Hepatocyte (in vitro differentiated cells): ENCODE measurements around the gene ADAMTSL4. TPM values are rescaled to one million over a fixed set of nuclear protein-coding genes. Genes with fewer than 3 reads are reported as not detected.

ENCODE experiments used
- DNase-seq: peaks from one replicate; pipeline ENCODE4 v3.0.0-alpha.2; 2016; ENCODE audit warnings: low spot score
- H2AFZ ChIP-seq: fragments of 200-600 bp; sonication (generic); 2 replicates; pipeline ENCODE4 v1.6.0; 2016; ENCODE audit warnings: antibody characterized with exemption, mild to moderate bottlenecking
- H3K27ac ChIP-seq: fragments of 200-600 bp; sonication (generic); 2 replicates; pipeline ENCODE4 v1.5.1; 2016; ENCODE audit warnings: mild to moderate bottlenecking
- H3K27me3 ChIP-seq: fragments of 200-600 bp; sonication (generic); 2 replicates; pipeline ENCODE4 v1.6.1; 2016
- H3K36me3 ChIP-seq: fragments of 200-600 bp; sonication (generic); replicated peaks from 2 replicates; pipeline ENCODE4 v1.5.1; 2016; ENCODE audit warnings: low read depth; ENCODE audit not compliant: insufficient read depth
- H3K4me1 ChIP-seq: fragments of 200-600 bp; sonication (generic); 2 replicates; pipeline ENCODE4 v1.5.1; 2016; ENCODE audit warnings: mild to moderate bottlenecking, moderate library complexity; ENCODE audit not compliant: insufficient read depth
- H3K4me2 ChIP-seq: fragments of 200-600 bp; sonication (generic); 2 replicates; pipeline ENCODE4 v1.6.0; 2016
- H3K4me3 ChIP-seq: fragments of 200-600 bp; sonication (generic); 2 replicates; pipeline ENCODE4 v1.5.1; 2016; ENCODE audit warnings: mild to moderate bottlenecking
- H3K79me2 ChIP-seq: fragments of 200-600 bp; sonication (generic); 2 replicates; pipeline ENCODE4 v1.6.0; 2017; ENCODE audit warnings: mild to moderate bottlenecking
- H3K9me2 ChIP-seq: fragments of 200-600 bp; sonication (generic); replicated peaks from 2 replicates; pipeline ENCODE4 v1.6.0; 2017; ENCODE audit warnings: mild to moderate bottlenecking; ENCODE audit not compliant: insufficient read depth
- H3K9me3 ChIP-seq: fragments of 200-600 bp; sonication (generic); 2 replicates; pipeline ENCODE4 v1.5.1; 2016; ENCODE audit warnings: low read depth, mild to moderate bottlenecking
- H4K20me1 ChIP-seq: fragments of 200-600 bp; sonication (generic); 2 replicates; pipeline ENCODE4 v1.6.0; 2016; ENCODE audit warnings: mild to moderate bottlenecking; ENCODE audit not compliant: insufficient read depth, poor library complexity, severe bottlenecking
- CTCF ChIP-seq: fragments of 200-600 bp; sonication (generic); IDR thresholded peaks from 2 replicates; pipeline ENCODE4 v1.5.1; 2016; ENCODE audit warnings: antibody characterized with exemption, mild to moderate bottlenecking; ENCODE audit not compliant: poor library complexity
- EZH2 ChIP-seq: fragments of 200-600 bp; sonication (generic); IDR thresholded peaks from 2 replicates; pipeline ENCODE4 v1.6.1; 2016; ENCODE audit warnings: antibody characterized with exemption, mild to moderate bottlenecking, borderline replicate concordance
- EZH2phosphoT487 ChIP-seq: fragments of 200-600 bp; sonication (generic); IDR thresholded peaks from one replicate; pipeline ENCODE4 v1.6.1; 2018; ENCODE audit warnings: antibody characterized with exemption, mild to moderate bottlenecking, low read depth, moderate library complexity; ENCODE audit not compliant: unreplicated experiment, severe bottlenecking
- WGBS: methylation state at CpG from one replicate; pipeline ENCODE4 v1.1.6; 2016; ENCODE audit warnings: low lambda C conversion rate; ENCODE audit errors: missing lambda C conversion rate; 5-methylcytosine and 5-hydroxymethylcytosine counted together
- polyA plus RNA-seq: library from polyadenylated mRNA; unstranded; fragments of >200 nt; fragmentation: Nextera tagmentation; extraction: Ambion mirVana; gene quantifications from 2 replicates; pipeline ENCODE4 v1.2.1, GENCODE V29; 2016
- total RNA-seq: library from RNA; depleted of rRNA; stranded (reverse); fragments of >200 nt; gene quantifications from 2 replicates; pipeline ENCODE4 v1.2.3, GENCODE V29; 2014

ADAMTSL4 gene
- total and polyA plus RNA-seq, 2 experiments from 2014 or later = 8.1 to 19.7 TPM

GRCh38 chr1:150553392-150554085 lies 4.3 kb downstream of the ADAMTSL4 start:
- Histone ChIP-seq H3K27ac (peak overlapping the region; percentile 82), H3K4me1 (peaks cover 23% of the 10 kb centered on the region), H2AFZ (no peak overlapping the region), H3K79me2 (peaks cover 6% of the 10 kb centered on the region), H3K27me3 (no peaks in the 10 kb centered on the region), H3K4me3 (no peak overlapping the region), H3K9me3 (no peaks in the 10 kb centered on the region), H3K9me2 (no peaks in the 10 kb centered on the region), H4K20me1 (no peaks in the 10 kb centered on the region), H3K36me3 (no peaks in the 10 kb centered on the region), H3K4me2 (no peak overlapping the region)
- DNase-seq = no peak
- 98% methylated on average over 15 of the region's 23 CpGs for WGBS
- TF ChIP-seq EZH2 = no peak
- no peak for TF ChIP-seq CTCF
- no peak for TF ChIP-seq EZH2phosphoT487

- Histone ChIP-seq H3K4me2 (no peak overlapping the region), H3K4me1 (peaks cover 23% of the 10 kb centered on the region), H3K27ac (no peak overlapping the region), H2AFZ (no peak overlapping the region), H3K36me3 (no peaks in the 10 kb centered on the region), H3K79me2 (peaks cover 9% of the 10 kb centered on the region), H3K4me3 (no peak overlapping the region), H3K9me2 (no peaks in the 10 kb centered on the region), H4K20me1 (no peaks in the 10 kb centered on the region), H3K27me3 (no peaks in the 10 kb centered on the region), H3K9me3 (no peaks in the 10 kb centered on the region)
- DNase-seq = no peak
- TF ChIP-seq CTCF (no peak), EZH2phosphoT487 (no peak), EZH2 (no peak)
- 95% methylated on average over 6 of the region's 8 CpGs for WGBS
Measured at GRCh38 chr1:150554086-150554452, 4.9 kb downstream of the ADAMTSL4 start.

- Histone ChIP-seq H3K4me3 (no peak overlapping the region), H3K9me3 (no peaks in the 10 kb centered on the region), H3K36me3 (no peaks in the 10 kb centered on the region), H2AFZ (no peak overlapping the region), H3K9me2 (no peaks in the 10 kb centered on the region), H3K27ac (no peak overlapping the region), H3K4me1 (peaks cover 26% of the 10 kb centered on the region), H3K4me2 (no peak overlapping the region), H4K20me1 (no peaks in the 10 kb centered on the region), H3K27me3 (no peaks in the 10 kb centered on the region), H3K79me2 (peaks cover 20% of the 10 kb centered on the region)
- DNase-seq = no peak
- 94% methylated on average over 19 of the region's 19 CpGs for WGBS
- TF ChIP-seq CTCF (no peak), EZH2phosphoT487 (no peak), EZH2 (no peak)
Measured at GRCh38 chr1:150555198-150555970, 6.2 kb downstream of the ADAMTSL4 start.
